ENCODE data around the gene EXPH5.

DNA sequence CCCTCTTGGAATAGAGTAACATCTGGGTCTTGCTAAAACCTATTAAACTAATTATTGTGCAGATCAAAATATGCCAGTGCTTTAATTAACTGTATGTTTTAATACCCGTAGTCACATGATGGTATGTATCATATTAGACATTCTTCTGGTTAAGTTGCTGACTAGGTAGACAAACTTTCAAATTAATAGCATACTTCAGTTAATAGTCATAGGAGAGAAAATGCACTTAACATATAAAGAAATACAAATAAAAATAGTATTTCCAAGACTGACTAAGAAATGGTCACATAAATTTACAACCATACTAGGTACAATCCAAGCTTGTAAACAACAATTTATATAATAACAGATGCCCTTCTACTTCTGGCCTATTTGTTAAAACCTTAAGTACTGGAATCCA lies 7.6 kb upstream of the EXPH5 start:
- TF ChIP-seq, protein P1, sequence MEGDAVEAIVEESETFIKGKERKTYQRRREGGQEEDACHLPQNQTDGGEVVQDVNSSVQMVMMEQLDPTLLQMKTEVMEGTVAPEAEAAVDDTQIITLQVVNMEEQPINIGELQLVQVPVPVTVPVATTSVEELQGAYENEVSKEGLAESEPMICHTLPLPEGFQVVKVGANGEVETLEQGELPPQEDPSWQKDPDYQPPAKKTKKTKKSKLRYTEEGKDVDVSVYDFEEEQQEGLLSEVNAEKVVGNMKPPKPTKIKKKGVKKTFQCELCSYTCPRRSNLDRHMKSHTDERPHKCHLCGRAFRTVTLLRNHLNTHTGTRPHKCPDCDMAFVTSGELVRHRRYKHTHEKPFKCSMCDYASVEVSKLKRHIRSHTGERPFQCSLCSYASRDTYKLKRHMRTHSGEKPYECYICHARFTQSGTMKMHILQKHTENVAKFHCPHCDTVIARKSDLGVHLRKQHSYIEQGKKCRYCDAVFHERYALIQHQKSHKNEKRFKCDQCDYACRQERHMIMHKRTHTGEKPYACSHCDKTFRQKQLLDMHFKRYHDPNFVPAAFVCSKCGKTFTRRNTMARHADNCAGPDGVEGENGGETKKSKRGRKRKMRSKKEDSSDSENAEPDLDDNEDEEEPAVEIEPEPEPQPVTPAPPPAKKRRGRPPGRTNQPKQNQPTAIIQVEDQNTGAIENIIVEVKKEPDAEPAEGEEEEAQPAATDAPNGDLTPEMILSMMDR (optimal IDR thresholded peaks at IDR 0.05 in 1 of 3, IDR thresholded peaks at IDR 0.05 in 1 of 3, conservative IDR thresholded peaks at IDR 0.05 in 1 of 3; ENCODE audit: extremely low read depth in 1 of 3, insufficient read depth in 2 of 3, low read length in 3 of 3) = no peak
- TF ChIP-seq EZH2 (IDR thresholded peaks at IDR 0.05; ENCODE audit: low read length) = no peak

Data from keratinocyte (primary cell).